Panc1 (cell line): Measurements from ENCODE around the gene SCAMP1.

Source experiments
- POLR2AphosphoS5 ChIP-seq: IDR thresholded peaks from 2 replicates; pipeline ENCODE4 v1.6.1; 2012; ENCODE audit warnings: mild to moderate bottlenecking, low read depth, low read length, moderate library complexity
- TCF7L2 ChIP-seq: IDR thresholded peaks from 2 replicates; pipeline ENCODE4 v1.6.1; 2011; ENCODE audit warnings: mild to moderate bottlenecking, low read depth, low read length, inconsistent platforms

GRCh38 chr5:78320401-78320800 is 40.0 kb upstream of the SCAMP1 start:
- TF ChIP-seq TCF7L2 = no peak
- TF ChIP-seq POLR2AphosphoS5 = no peak
